HCT116 (cell line): Measurements from ENCODE around the gene C16orf90. TPM values are rescaled to one million over a fixed set of nuclear protein-coding genes. Genes with fewer than 3 reads are reported as not detected.

Experiments
- ATAC-seq: fragments of 200-7000 bp; cut with Tn5 transposase; 2 replicates; pipeline ENCODE4 v1.9.1; 2020; ENCODE audit warnings: mild to moderate bottlenecking, moderate library complexity
- BruUV-seq: library from RNA; stranded (reverse); fragments of 400-500 nt; replicated peaks from 2 replicates; lab custom pipeline; 2021; lab: Mats Ljungman, UMichigan
- CTCF ChIA-PET: fragments of 300-600 bp; sonication (Branson Sonifier 250); formaldehyde crosslinking; loops from one replicate; lab custom pipeline; 2021; ENCODE audit warnings: antibody characterized with exemption; lab: Charles Lee
- POLR2A ChIA-PET: fragments of 300-600, 350-600 bp; sonication (Branson Sonifier 250); formaldehyde crosslinking; loops from one replicate; lab custom pipeline; 2021; ENCODE audit warnings: antibody characterized with exemption; lab: Charles Lee
- RAD21 ChIA-PET, 2 experiments: fragments of 300-600 bp; sonication (Branson Sonifier 250); formaldehyde crosslinking; loops; one replicate each; lab custom pipeline; 2023; ENCODE audit warnings: low total read pairs in 2 of 2; ENCODE audit not compliant: uncharacterized antibody in 2 of 2, unreplicated experiment in 2 of 2, low non-redundant PET in 1 of 2; lab: Charles Lee
- DNase-seq: peaks from one replicate; pipeline ENCODE4 v3.0.0-alpha.2; 2010; ENCODE audit warnings: low read depth, low spot score
- H2AFZ ChIP-seq: fragments of 200-600 bp; shearing (Covaris generic), sonication (generic); 2 replicates; pipeline ENCODE4 v1.6.1; 2017; ENCODE audit warnings: low read depth, mixed run types, mixed read lengths, antibody characterized with exemption, low read length; ENCODE audit not compliant: poor library complexity, severe bottlenecking
- H3K27ac ChIP-seq: 2 replicates; pipeline ENCODE4 v1.5.1; 2012; ENCODE audit warnings: low read depth, low read length
- H3K27me3 ChIP-seq: fragments of 200-600 bp; sonication (generic); 2 replicates; pipeline ENCODE4 v1.6.1; 2016; ENCODE audit warnings: mixed run types, low read length, mixed read lengths; ENCODE audit not compliant: insufficient read depth
- H3K36me3 ChIP-seq, 2 experiments: fragments of 200-500 bp in 1 of 2; fragments of 200-600 bp in 1 of 2; sonication (Bioruptor generic) in 1 of 2; sonication (generic) in 1 of 2; 2 replicates each; pipeline versions ENCODE4 v1.5.1 to v1.6.1; 2014 to 2016; ENCODE audit warnings: low read length in 2 of 2, inconsistent platforms in 1 of 2, mixed read lengths in 1 of 2, mixed run types in 1 of 2; ENCODE audit not compliant: insufficient read depth in 2 of 2, control insufficient read depth in 1 of 2
- H3K4me1 ChIP-seq, 2 experiments: fragments of 200-600 bp in 1 of 2; sonication (generic) in 1 of 2; 2 replicates each; pipeline versions ENCODE4 v1.5.1 to v1.6.1; 2012 to 2017; ENCODE audit warnings: low read length in 2 of 2, inconsistent platforms in 1 of 2, mild to moderate bottlenecking in 1 of 2, mixed read lengths in 1 of 2, mixed run types in 1 of 2, moderate library complexity in 1 of 2; ENCODE audit not compliant: insufficient read depth in 2 of 2, control insufficient read depth in 1 of 2
- H3K4me2 ChIP-seq: fragments of 200-600 bp; sonication (generic); 2 replicates; pipeline ENCODE4 v1.6.1; 2017; ENCODE audit warnings: mixed run types, low read length, mixed read lengths
- H3K4me3 ChIP-seq, 2 experiments: fragments of 200-600 bp in 1 of 2; sonication (generic) in 1 of 2; replicated peaks in 1 of 2; 2 replicates each; pipeline ENCODE4 v1.5.1; 2011 to 2016; ENCODE audit warnings: low read length in 2 of 2, control low read depth in 1 of 2, low read depth in 1 of 2, mild to moderate bottlenecking in 1 of 2, mixed read lengths in 1 of 2, mixed run types in 1 of 2
- H3K79me2 ChIP-seq: fragments of 200-600 bp; sonication (generic); 2 replicates; pipeline ENCODE4 v1.6.1; 2017; ENCODE audit warnings: mild to moderate bottlenecking, mixed run types, low read length, moderate library complexity, mixed read lengths; ENCODE audit not compliant: insufficient read depth
- H3K9ac ChIP-seq: fragments of 200-600 bp; sonication (generic); 2 replicates; pipeline ENCODE4 v1.6.1; 2016; ENCODE audit warnings: low read length, mixed read lengths
- H3K9me2 ChIP-seq: fragments of 200-600 bp; sonication (generic), shearing (Covaris generic); 2 replicates; pipeline ENCODE4 v1.6.1; 2017; ENCODE audit warnings: mixed run types, mild to moderate bottlenecking, moderate library complexity; ENCODE audit not compliant: insufficient read depth
- H3K9me3 ChIP-seq, 2 experiments: fragments of 200-500 bp in 1 of 2; fragments of 200-600 bp in 1 of 2; sonication (Bioruptor generic) in 1 of 2; sonication (generic) in 1 of 2; 2 replicates each; pipeline ENCODE4 v1.6.1; 2014 to 2017; ENCODE audit warnings: low read length in 2 of 2, mixed read lengths in 2 of 2, inconsistent platforms in 1 of 2, low read depth in 1 of 2, mild to moderate bottlenecking in 1 of 2, mixed run types in 1 of 2, moderate library complexity in 1 of 2; ENCODE audit not compliant: control insufficient read depth in 1 of 2, insufficient read depth in 1 of 2
- H4K20me1 ChIP-seq: fragments of 200-600 bp; sonication (generic), shearing (Covaris generic); 2 replicates; pipeline ENCODE4 v1.6.1; 2017; ENCODE audit warnings: mixed run types, mild to moderate bottlenecking, moderate library complexity; ENCODE audit not compliant: insufficient read depth
- ATF3 ChIP-seq: IDR thresholded peaks from 2 replicates; pipeline ENCODE4 v1.6.1; 2012
- EZH2 ChIP-seq: fragments of 200-600 bp; sonication (generic); IDR thresholded peaks from 2 replicates; pipeline ENCODE4 v1.6.1; 2017; ENCODE audit warnings: antibody characterized with exemption, mixed run types
- EZH2phosphoT487 ChIP-seq: fragments of 200-600 bp; IDR thresholded peaks from 2 replicates; pipeline ENCODE4 v1.6.1; 2018; ENCODE audit warnings: antibody characterized with exemption, borderline replicate concordance
- FOSL1 ChIP-seq: IDR thresholded peaks from 2 replicates; pipeline ENCODE4 v1.6.1; 2012; ENCODE audit warnings: low read depth
- SIN3A ChIP-seq: IDR thresholded peaks from 2 replicates; pipeline ENCODE4 v1.6.1; 2012; ENCODE audit warnings: low read depth
- SP1 ChIP-seq: IDR thresholded peaks from 2 replicates; pipeline ENCODE4 v1.6.1; 2012; ENCODE audit warnings: low read depth
- SRF ChIP-seq: IDR thresholded peaks from 2 replicates; pipeline ENCODE4 v1.6.1; 2012; ENCODE audit warnings: low read depth
- ZBTB33 ChIP-seq: IDR thresholded peaks from 2 replicates; pipeline ENCODE4 v1.6.1; 2011; ENCODE audit warnings: mild to moderate bottlenecking, low read length, moderate library complexity; ENCODE audit not compliant: insufficient replicate concordance; ENCODE audit errors: extremely low read depth
- ZFX ChIP-seq: fragments of 450-650 bp; IDR thresholded peaks from 2 replicates; pipeline ENCODE4 v1.6.1; 2017
- ZNF274 ChIP-seq: fragments of 200-500 bp; sonication (Bioruptor generic); IDR thresholded peaks from 2 replicates; pipeline ENCODE4 v1.6.1; 2014; ENCODE audit warnings: mild to moderate bottlenecking, low read depth, low read length, inconsistent platforms
- intact Hi-C: fragments of 100-400 bp; cut with micrococcal nuclease; formaldehyde crosslinking; loops from 2 replicates; pipeline ENCODE4 v1.10.0; 2022
- total RNA-seq: library from RNA; stranded (reverse); gene quantifications from one replicate; pipeline ENCODE4 v1.2.1, GENCODE V29; 2021; ENCODE audit not compliant: unreplicated experiment

The C16orf90 gene
- total RNA-seq, 1 experiment from 2014 or later: not detected

- Histone ChIP-seq H3K4me2 (no peak overlapping the region), H3K27ac (no peak overlapping the region), H3K79me2 (no peaks in the 10 kb centered on the region), H4K20me1 (no peaks in the 10 kb centered on the region), H3K9me2 (no peaks in the 10 kb centered on the region), H3K36me3 (peaks cover 4 to 13% of the 10 kb centered on the region in 2 experiments; a peak in 3 of 4 replicates), H3K4me1 (no peaks in the 10 kb centered on the region), H3K9me3 (no peaks in the 10 kb centered on the region), H3K27me3 (no peaks in the 10 kb centered on the region)
- CTCF ChIA-PET: no interaction called here
- POLR2A ChIA-PET: no interaction called here
- intact Hi-C loops: no loop called here
- DNase-seq: no peak
- BruUV-seq: no TSS peak
- TF ChIP-seq SRF: no peak
- TF ChIP-seq SP1: no peak
- TF ChIP-seq EZH2: no peak
- no peak for TF ChIP-seq SIN3A
- TF ChIP-seq ZFX: no peak
- no peak for TF ChIP-seq ZBTB33
- TF ChIP-seq FOSL1: no peak
- TF ChIP-seq ATF3: no peak
- no peak for TF ChIP-seq EZH2phosphoT487
- no peak for TF ChIP-seq ZNF274
- TF ChIP-seq, all 23 proteins: peak for 0
- RAD21 ChIA-PET: no interaction called here
- Histone ChIP-seq H2AFZ (no peak overlapping the region), H3K4me3 (no peak overlapping the region), H3K9ac (no peak overlapping the region)
- no peak for ATAC-seq
These were observed 46.4 kb upstream of the C16orf90 start for GRCh38 chr16:3541527-3542155.
